GM23338 (cell line): ENCODE data around the gene MYDGF.

Experiments
- CREB1 ChIP-seq: fragments of 250-450 bp; sonication (Bioruptor Pico); IDR thresholded peaks from 2 replicates; pipeline ENCODE4 v1.5.0; 2020; ENCODE audit warnings: low read depth, mild to moderate bottlenecking, moderate library complexity
- CTCF ChIP-seq, 2 experiments: fragments of 200-600 bp in 1 of 2; sonication (generic) in 1 of 2; conservative IDR thresholded peaks; 2 replicates each; pipeline versions ENCODE4 v1.5.1 to v1.6.1; 2016 to 2017; ENCODE audit warnings: antibody characterized with exemption in 2 of 2, low read depth in 2 of 2, mild to moderate bottlenecking in 2 of 2, moderate library complexity in 1 of 2
- EZH2 ChIP-seq: fragments of 200-600 bp; sonication (generic); IDR thresholded peaks from one replicate; pipeline ENCODE4 v1.8.0; 2017; ENCODE audit warnings: antibody characterized with exemption, mild to moderate bottlenecking, low read depth; ENCODE audit not compliant: unreplicated experiment
- EZH2phosphoT487 ChIP-seq: fragments of 200-600 bp; sonication (generic); IDR thresholded peaks from one replicate; pipeline ENCODE4 v1.8.1; 2018; ENCODE audit warnings: antibody characterized with exemption; ENCODE audit not compliant: unreplicated experiment
- JUNB ChIP-seq: IDR thresholded peaks from one replicate; pipeline ENCODE4 v1.6.1; 2016; ENCODE audit warnings: antibody characterized with exemption; ENCODE audit not compliant: unreplicated experiment
- POLR2AphosphoS5 ChIP-seq: IDR thresholded peaks from 2 replicates; pipeline ENCODE4 v1.6.1; 2016; ENCODE audit warnings: antibody characterized with exemption, low read depth
- REST ChIP-seq: IDR thresholded peaks from one replicate; pipeline ENCODE4 v1.6.1; 2018; ENCODE audit warnings: antibody characterized with exemption; ENCODE audit not compliant: unreplicated experiment
- STAT1 ChIP-seq: IDR thresholded peaks from one replicate; pipeline ENCODE4 v1.6.1; 2016; ENCODE audit warnings: antibody characterized with exemption; ENCODE audit not compliant: unreplicated experiment
- ZNF114 ChIP-seq: fragments of 250-450 bp; sonication (Bioruptor Pico); IDR thresholded peaks from 2 replicates; pipeline ENCODE4 v1.5.0; 2020; ENCODE audit warnings: mild to moderate bottlenecking, moderate library complexity
- ZNF331 ChIP-seq: fragments of 250-450 bp; sonication (Bioruptor Pico); IDR thresholded peaks from 2 replicates; pipeline ENCODE4 v1.5.0; 2020; ENCODE audit warnings: low read depth, mild to moderate bottlenecking, moderate library complexity

- TF ChIP-seq CTCF (conservative IDR thresholded peaks at IDR 0.05; ENCODE audit: low read depth in 2 of 2) (no peak), STAT1 (no peak), EZH2 (no peak), EZH2phosphoT487 (no peak), REST (no peak), POLR2AphosphoS5 (no peak), CREB1 (CRISPR knock-in tag) (no peak), JUNB (no peak), ZNF331 (no peak), ZNF114 (CRISPR knock-in tag) (no peak)
Measured at GRCh38 chr19:4641132-4641531, 29.0 kb downstream of the MYDGF start.
